Hematopoietic multipotent progenitor cell treated with erythropoietin and hydrocortisone succinate and interleukin-3 and kit ligand, for 4 days (in vitro differentiated cells): ENCODE results near the gene CDK5.
A peak's percentile ranks its signal among the peaks of the same experiment; 100 is the strongest.
"Not testable (repeated sequence)": the region's sequence is repeated elsewhere in the genome, so short reads cannot be mapped to it uniquely, and the experiment has no call there.

Experiments used
- DNase-seq: peaks from one replicate; pipeline ENCODE4 v3.0.0-alpha.2; 2015

Gene CDK5

DNA sequence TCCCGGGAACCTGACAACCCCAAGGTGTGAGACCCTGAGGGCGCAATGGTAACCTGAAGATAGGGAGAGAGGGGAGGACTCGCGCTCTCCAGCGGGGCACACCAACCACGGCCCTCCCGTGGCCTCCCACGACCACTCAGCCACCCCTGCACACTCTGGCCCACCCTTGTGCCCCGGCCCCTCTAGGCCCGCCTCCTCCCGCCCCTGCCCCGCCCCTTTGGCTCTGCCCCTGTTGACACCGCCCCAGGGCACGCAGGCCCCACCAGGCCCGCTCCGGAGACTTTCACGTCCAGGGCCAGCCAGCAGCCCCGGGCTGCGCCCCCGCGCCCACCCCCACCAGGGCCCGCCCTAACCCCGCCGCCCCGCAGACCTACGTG is 44.4 kb downstream of the CDK5 start:
- no peak for DNase-seq

DNA sequence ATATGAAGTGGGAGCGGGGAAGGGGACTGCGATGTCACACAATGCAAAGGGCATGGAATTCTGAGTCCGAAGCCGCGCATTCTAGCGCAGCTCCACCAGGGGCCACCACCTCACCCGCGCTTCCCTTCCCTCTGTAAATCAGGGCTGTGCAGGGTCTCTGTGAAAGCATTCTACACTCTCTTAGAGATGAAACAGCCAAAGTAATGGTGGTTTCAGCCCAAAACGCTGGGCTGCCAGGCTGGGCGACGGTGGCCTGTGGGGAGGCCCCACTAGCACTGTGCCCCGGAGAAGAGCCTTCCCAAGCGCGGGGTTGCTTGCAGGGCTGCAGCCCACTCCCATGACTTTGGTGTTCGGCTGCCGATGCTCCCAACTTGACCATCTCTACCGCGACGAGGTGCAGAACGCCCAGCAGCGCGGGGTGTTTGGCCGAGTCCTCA is 44.8 kb downstream of the CDK5 start:
- peak; percentile 80 for DNase-seq

GRCh38 chr7:151012031-151012692 is 45.5 kb downstream of the CDK5 start:
- no peak for DNase-seq

- DNase-seq: not testable (repeated sequence)
Measured at GRCh38 chr7:151011616-151012015, 46.1 kb downstream of the CDK5 start.

GRCh38 chr7:151011097-151011409 is 46.6 kb downstream of the CDK5 start:
- DNase-seq: no peak

GRCh38 chr7:151010307-151011096 is 47.2 kb downstream of the CDK5 start:
- no peak for DNase-seq

DNA sequence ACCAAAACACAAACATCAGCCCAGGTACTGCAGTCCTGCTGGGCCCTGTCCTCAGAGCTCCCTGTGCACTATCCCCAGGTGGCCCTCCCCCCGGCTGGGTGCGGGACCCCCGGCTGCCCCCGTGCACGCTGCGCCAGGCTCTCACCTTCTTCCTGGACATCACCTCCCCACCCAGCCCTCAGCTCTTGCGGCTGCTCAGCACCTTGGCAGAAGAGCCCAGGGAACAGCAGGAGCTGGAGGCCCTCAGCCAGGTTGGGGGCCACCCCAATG is 47.7 kb downstream of the CDK5 start:
- DNase-seq: no peak

DNA sequence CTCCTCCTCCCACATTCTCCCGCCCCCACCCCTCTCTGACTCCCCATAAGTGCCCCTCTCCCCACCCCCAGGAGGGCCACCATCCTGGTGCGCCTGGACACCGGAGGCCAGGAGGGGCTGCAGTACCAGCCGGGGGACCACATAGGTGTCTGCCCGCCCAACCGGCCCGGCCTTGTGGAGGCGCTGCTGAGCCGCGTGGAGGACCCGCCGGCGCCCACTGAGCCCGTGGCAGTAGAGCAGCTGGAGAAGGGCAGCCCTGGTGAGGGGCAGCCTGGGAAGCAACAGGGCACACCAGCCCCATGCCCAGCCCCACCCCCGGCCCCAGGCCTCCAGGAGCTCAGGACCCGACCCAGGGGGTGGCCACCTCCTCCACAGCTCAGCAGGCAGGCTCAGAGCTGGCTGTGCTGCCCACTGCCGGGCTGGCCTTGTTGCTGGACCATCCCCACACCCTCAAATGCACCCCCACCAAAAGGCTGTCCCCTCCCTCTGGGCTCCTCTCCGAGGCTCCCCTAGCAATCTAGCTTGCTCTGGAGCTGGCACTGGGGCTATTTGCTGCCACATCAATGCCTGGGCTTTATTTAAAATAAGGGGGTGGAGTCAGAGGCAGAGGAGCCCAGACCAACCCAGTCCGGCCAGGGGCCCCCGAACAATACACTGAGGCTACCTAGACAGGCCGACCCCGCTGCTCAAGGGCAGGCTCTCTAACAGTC is 48.2 kb downstream of the CDK5 start:
- DNase-seq: no peak

- DNase-seq: peak; percentile 81
Measured at GRCh38 chr7:151008511-151009323, 49.0 kb downstream of the CDK5 start.

- DNase-seq: peak; percentile 86
Measured at GRCh38 chr7:151008143-151008510, 49.6 kb downstream of the CDK5 start.

DNA sequence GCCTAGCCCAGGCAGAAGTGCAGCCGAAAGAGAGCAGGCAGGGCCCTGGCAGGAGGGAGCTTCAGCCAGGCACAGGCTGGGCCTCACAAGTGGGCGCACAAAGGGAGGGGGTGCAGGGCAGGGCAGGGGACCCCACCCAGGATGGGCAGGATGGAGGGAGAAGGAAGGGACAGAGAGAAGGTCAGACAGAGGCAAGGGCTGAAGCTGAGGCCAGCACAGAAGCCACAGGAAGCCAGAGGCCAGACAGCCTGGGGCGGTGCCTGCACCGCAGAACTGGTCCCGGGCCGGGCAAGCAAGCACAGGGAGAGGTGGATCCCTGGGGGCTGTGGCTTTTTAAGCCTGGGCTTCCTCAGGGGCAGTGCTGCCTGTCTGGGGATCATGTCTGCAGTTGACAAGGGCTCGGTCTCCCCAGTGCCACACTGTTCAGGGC is 50.2 kb downstream of the CDK5 start:
- DNase-seq: no peak

GRCh38 chr7:151006590-151007300 is 51.0 kb downstream of the CDK5 start:
- no peak for DNase-seq

GRCh38 chr7:151005566-151005965 is 52.1 kb downstream of the CDK5 start:
- no peak for DNase-seq
